22Rv1 (cell line): Measurements from ENCODE around the gene OPTC.

Source experiments
- H3K27ac ChIP-seq: fragments of 450-650 bp; 2 replicates; pipeline ENCODE4 v1.5.1; 2017
- CTCF ChIP-seq: fragments of 450-650 bp; IDR thresholded peaks from 2 replicates; pipeline ENCODE4 v1.5.1; 2017; ENCODE audit warnings: mild to moderate bottlenecking
- ZFX ChIP-seq: fragments of 450-650 bp; IDR thresholded peaks from 2 replicates; pipeline ENCODE4 v1.6.1; 2017; ENCODE audit warnings: antibody characterized with exemption, borderline replicate concordance

OPTC gene

GRCh38 chr1:203505526-203506204, 11.7 kb downstream of the OPTC start:
- no peak for TF ChIP-seq ZFX
- no peak for TF ChIP-seq CTCF

GRCh38 chr1:203506858-203507626, 13.1 kb downstream of the OPTC start:
- TF ChIP-seq ZFX: no peak
- no peak for TF ChIP-seq CTCF
- no peak overlapping the region for H3K27ac ChIP-seq

More at GRCh38 chr1:203505526-203506204, 11.7 kb downstream of the OPTC start:
- no peak overlapping the region for H3K27ac ChIP-seq

- TF ChIP-seq CTCF: no peak
- TF ChIP-seq ZFX: no peak
- no peak overlapping the region for H3K27ac ChIP-seq
Measured at GRCh38 chr1:203507759-203508158, 13.8 kb downstream of the OPTC start.

GRCh38 chr1:203508463-203509073, 14.6 kb downstream of the OPTC start:
- no peak for TF ChIP-seq CTCF
- H3K27ac ChIP-seq: no peak overlapping the region

- no peak overlapping the region for H3K27ac ChIP-seq
- TF ChIP-seq CTCF (no peak), ZFX (no peak)
Measured at GRCh38 chr1:203509135-203509534, 15.2 kb downstream of the OPTC start.

- H3K27ac ChIP-seq: no peak overlapping the region
- TF ChIP-seq ZFX: no peak
- no peak for TF ChIP-seq CTCF
Measured at GRCh38 chr1:203511513-203511912, 17.6 kb downstream of the OPTC start.

GRCh38 chr1:203511930-203512329, 18.0 kb downstream of the OPTC start:
- TF ChIP-seq ZFX (no peak), CTCF (no peak)
- H3K27ac ChIP-seq: no peak overlapping the region
